Spleen (tissue), 11 donors: ENCODE data around the gene RNF26. TPM values are rescaled to one million over a fixed set of nuclear protein-coding genes. Genes with fewer than 3 reads are reported as not detected.
A peak's percentile ranks its signal among the peaks of the same experiment; 100 is the strongest.

Experiments
- DNase-seq: peaks from one replicate; pipeline ENCODE4 v3.0.0-alpha.2; 2020
- H3K27ac ChIP-seq, 8 donors: fragments of 200-600 bp; sonication (generic) in 7 of 8; 1 replicate in 4 of 8; 2 replicates in 4 of 8; pipeline versions ENCODE4 v1.5.0 to v1.8.0; 2016 to 2021; ENCODE audit warnings: inconsistent platforms in 4 of 8, mild to moderate bottlenecking in 4 of 8, moderate library complexity in 1 of 8
- H3K27me3 ChIP-seq, 7 donors: fragments of 200-600 bp; sonication (generic) in 6 of 7; replicated peaks in 1 of 7; 1 replicate in 4 of 7; 2 replicates in 3 of 7; pipeline versions ENCODE4 v1.5.0 to v1.8.0; 2016 to 2021; ENCODE audit warnings: inconsistent platforms in 3 of 7, mild to moderate bottlenecking in 1 of 7
- H3K36me3 ChIP-seq, 6 donors: fragments of 200-600 bp; sonication (generic) in 5 of 6; 1 replicate in 4 of 6; 2 replicates in 2 of 6; pipeline versions ENCODE4 v1.5.0 to v1.8.0; 2016 to 2021; ENCODE audit warnings: inconsistent platforms in 2 of 6
- H3K4me1 ChIP-seq, 6 donors: fragments of 200-600 bp; sonication (generic) in 5 of 6; 1 replicate in 3 of 6; 2 replicates in 3 of 6; pipeline versions ENCODE4 v1.5.0 to v1.8.0; 2016 to 2021; ENCODE audit warnings: inconsistent platforms in 3 of 6
- H3K4me3 ChIP-seq, 8 donors: fragments of 200-600 bp; sonication (generic) in 7 of 8; 1 replicate in 4 of 8; 2 replicates in 4 of 8; pipeline versions ENCODE4 v1.5.0 to v1.8.0; 2016 to 2021; ENCODE audit warnings: inconsistent platforms in 4 of 8, mild to moderate bottlenecking in 4 of 8, moderate library complexity in 2 of 8
- H3K9me3 ChIP-seq, 8 donors: fragments of 200-600 bp; sonication (generic) in 7 of 8; 1 replicate in 4 of 8; 2 replicates in 4 of 8; pipeline versions ENCODE4 v1.5.0 to v1.8.0; 2016 to 2021; ENCODE audit warnings: inconsistent platforms in 4 of 8
- CTCF ChIP-seq, 11 experiments: fragments of 200-600 bp in 7 of 11; fragments of 450-650 bp in 4 of 11; sonication (generic) in 4 of 11; IDR thresholded peaks in 8 of 11; conservative IDR thresholded peaks in 3 of 11; 1 replicate in 7 of 11; 2 replicates in 4 of 11; pipeline versions ENCODE4 v1.4.0 to v1.8.0; 2016 to 2021; ENCODE audit warnings: antibody characterized with exemption in 11 of 11, inconsistent platforms in 4 of 11, mild to moderate bottlenecking in 1 of 11
- POLR2A ChIP-seq, 3 donors: fragments of 450-650 bp; IDR thresholded peaks; one replicate each; pipeline ENCODE4 v1.5.1; 2017; ENCODE audit warnings: antibody characterized with exemption in 3 of 3, mild to moderate bottlenecking in 1 of 3
- POLR2AphosphoS5 ChIP-seq, 3 donors: sonication (generic); formaldehyde crosslinking; IDR thresholded peaks; one replicate each; pipeline ENCODE4 v1.5.1; 2017; ENCODE audit warnings: antibody characterized with exemption in 3 of 3
- WGBS, 5 donors: extraction: QIAGEN DNeasy Blood & Tissue Kit in 3 of 5; methylation state at CpG; one replicate each; pipeline versions ENCODE4 v1.1.5 to v1.1.7; 2013 to 2018; 5-methylcytosine and 5-hydroxymethylcytosine counted together
- intact Hi-C: fragments of 100-400 bp; cut with DNase I; formaldehyde crosslinking; loops from one replicate; pipeline ENCODE4 v1.15.0; 2023; ENCODE audit warnings: low total_unique reads
- polyA plus RNA-seq, 3 donors: library from polyadenylated mRNA; stranded (reverse); fragments of 200-250 nt; gene quantifications; one replicate each; pipeline ENCODE4 v1.2.1, GENCODE V29; 2013
- total RNA-seq, 7 donors: library from RNA; depleted of rRNA in 3 of 7; stranded (reverse); fragments of >200 nt in 3 of 7; fragmentation: NEBNext Ultra II Directional in 4 of 7; extraction: Animal tissue kit (Norgen Biotek cat#: 25700) in 4 of 7; gene quantifications; one replicate each; pipeline versions ENCODE4 v1.1.0 to v1.2.1, GENCODE V29; 2016 to 2021
- donor health status: healthy with polysubstance abuse.
- donor health status: DM: no; HTN: no; CAD: no; lungs with moderate emphysema.
- donor health status: DM: no; HTN: no; CAD: no.
- donor health status: Bipolar disorder and iron deficiency.
- donor health status: healthy.
- donor health status: DM: no; HTN: no; CAD: no.
- donor health status: DM: yes; HTN: yes; CAD: no.

RNF26 gene
- total and polyA plus RNA-seq, 10 donors, result 8.6 to 18.2 (median 15.0) TPM

GRCh38 chr11:119359365-119360214 lies 25.3 kb downstream of the RNF26 start:
- TF ChIP-seq CTCF (IDR thresholded peaks at IDR 0.05 in 8 of 11, conservative IDR thresholded peaks at IDR 0.05 in 3 of 11) (no peak), POLR2AphosphoS5 (IDR thresholded peaks at IDR 0.05) (no peak), POLR2A (IDR thresholded peaks at IDR 0.05) (no peak)
- intact Hi-C loops, result loop anchor here (5.0 kb wide), 1 partner anchor 113 kb away; no protein-coding TSS in a partner anchor
- WGBS, 5 donors, result 67 to 80% (median 76%) methylated on average over 10 of the region's 10 CpGs
- DNase-seq, result peak; percentile 21
- no peak overlapping the region for H3K4me3 ChIP-seq
- H3K9me3 ChIP-seq, result no peaks in the 10 kb centered on the region
- H3K4me1 ChIP-seq, result peaks cover 0 to 42% (median 28%) of the 10 kb centered on the region in 6 donors
- H3K27me3 ChIP-seq, result peaks cover 0 to 63% (median 17%) of the 10 kb centered on the region in 7 donors
- no peaks in the 10 kb centered on the region for H3K36me3 ChIP-seq
- no peak overlapping the region for H3K27ac ChIP-seq

GRCh38 chr11:119361056-119361787 lies 26.9 kb downstream of the RNF26 start:
- Histone ChIP-seq H3K27ac (no peak overlapping the region), H3K27me3 (peaks cover 0 to 63% (median 27%) of the 10 kb centered on the region in 7 donors), H3K9me3 (no peaks in the 10 kb centered on the region), H3K36me3 (no peaks in the 10 kb centered on the region), H3K4me3 (no peak overlapping the region), H3K4me1 (peaks cover 0 to 42% (median 27%) of the 10 kb centered on the region in 6 donors)
- peak; percentile 37 for DNase-seq
- TF ChIP-seq POLR2AphosphoS5 (IDR thresholded peaks at IDR 0.05) (no peak), CTCF (IDR thresholded peaks at IDR 0.05 in 8 of 11, conservative IDR thresholded peaks at IDR 0.05 in 3 of 11) (no peak), POLR2A (IDR thresholded peaks at IDR 0.05) (no peak)
- 50 to 67% (median 66%) methylated on average over 8 of the region's 8 CpGs for WGBS, 5 donors
- intact Hi-C loops, result no loop called here

- H3K27ac ChIP-seq, result no peak overlapping the region
- DNase-seq, result peak; percentile 9
- WGBS, 5 donors, result 80 to 88% (median 86%) methylated on average over 11 of the region's 11 CpGs
- no peaks in the 10 kb centered on the region for H3K36me3 ChIP-seq
- peaks cover 0 to 33% (median 18%) of the 10 kb centered on the region in 6 donors for H3K4me1 ChIP-seq
- intact Hi-C loops, result no loop called here
- no peaks in the 10 kb centered on the region for H3K9me3 ChIP-seq
- no peak for TF ChIP-seq CTCF (IDR thresholded peaks at IDR 0.05 in 8 of 11, conservative IDR thresholded peaks at IDR 0.05 in 3 of 11)
- no peak for TF ChIP-seq POLR2AphosphoS5 (IDR thresholded peaks at IDR 0.05)
- no peak for TF ChIP-seq POLR2A (IDR thresholded peaks at IDR 0.05)
- H3K4me3 ChIP-seq, result no peak overlapping the region
- peaks cover 0 to 63% (median 34%) of the 10 kb centered on the region in 7 donors for H3K27me3 ChIP-seq
Measured at GRCh38 chr11:119361941-119362725, 27.8 kb downstream of the RNF26 start.
